ENCODE data around the gene SCMH1.

DNA sequence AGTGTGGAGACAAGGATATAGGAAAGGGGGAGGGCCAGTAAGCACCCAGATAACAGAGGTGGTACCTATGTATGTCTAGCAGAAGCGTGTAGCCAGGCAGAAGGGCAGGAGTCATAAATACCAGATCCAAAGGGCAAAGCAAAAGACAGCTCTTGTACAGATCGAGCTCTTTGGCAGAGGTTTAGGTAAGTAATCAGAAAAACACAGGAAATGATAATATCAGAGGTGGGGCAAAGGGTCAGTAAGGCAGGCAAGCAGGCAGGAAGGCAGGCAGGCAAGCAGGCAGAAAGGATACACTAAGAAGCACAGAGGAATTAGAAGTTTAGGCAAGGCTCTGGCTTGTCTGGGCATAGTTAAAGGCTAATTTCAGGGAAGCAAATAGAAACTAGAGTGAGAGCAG, 197.9 kb downstream of the SCMH1 start:
- TF ChIP-seq, protein P1, sequence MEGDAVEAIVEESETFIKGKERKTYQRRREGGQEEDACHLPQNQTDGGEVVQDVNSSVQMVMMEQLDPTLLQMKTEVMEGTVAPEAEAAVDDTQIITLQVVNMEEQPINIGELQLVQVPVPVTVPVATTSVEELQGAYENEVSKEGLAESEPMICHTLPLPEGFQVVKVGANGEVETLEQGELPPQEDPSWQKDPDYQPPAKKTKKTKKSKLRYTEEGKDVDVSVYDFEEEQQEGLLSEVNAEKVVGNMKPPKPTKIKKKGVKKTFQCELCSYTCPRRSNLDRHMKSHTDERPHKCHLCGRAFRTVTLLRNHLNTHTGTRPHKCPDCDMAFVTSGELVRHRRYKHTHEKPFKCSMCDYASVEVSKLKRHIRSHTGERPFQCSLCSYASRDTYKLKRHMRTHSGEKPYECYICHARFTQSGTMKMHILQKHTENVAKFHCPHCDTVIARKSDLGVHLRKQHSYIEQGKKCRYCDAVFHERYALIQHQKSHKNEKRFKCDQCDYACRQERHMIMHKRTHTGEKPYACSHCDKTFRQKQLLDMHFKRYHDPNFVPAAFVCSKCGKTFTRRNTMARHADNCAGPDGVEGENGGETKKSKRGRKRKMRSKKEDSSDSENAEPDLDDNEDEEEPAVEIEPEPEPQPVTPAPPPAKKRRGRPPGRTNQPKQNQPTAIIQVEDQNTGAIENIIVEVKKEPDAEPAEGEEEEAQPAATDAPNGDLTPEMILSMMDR (conservative IDR thresholded peaks at IDR 0.05; ENCODE audit: low read length): no peak
- TF ChIP-seq EZH2phosphoT487 (IDR thresholded peaks at IDR 0.05; ENCODE audit: borderline replicate concordance, low read depth, low read length): no peak

Measured in OCI-LY7 (cell line).